ENCODE results near the gene ZFYVE9.

Gene ZFYVE9

DNA sequence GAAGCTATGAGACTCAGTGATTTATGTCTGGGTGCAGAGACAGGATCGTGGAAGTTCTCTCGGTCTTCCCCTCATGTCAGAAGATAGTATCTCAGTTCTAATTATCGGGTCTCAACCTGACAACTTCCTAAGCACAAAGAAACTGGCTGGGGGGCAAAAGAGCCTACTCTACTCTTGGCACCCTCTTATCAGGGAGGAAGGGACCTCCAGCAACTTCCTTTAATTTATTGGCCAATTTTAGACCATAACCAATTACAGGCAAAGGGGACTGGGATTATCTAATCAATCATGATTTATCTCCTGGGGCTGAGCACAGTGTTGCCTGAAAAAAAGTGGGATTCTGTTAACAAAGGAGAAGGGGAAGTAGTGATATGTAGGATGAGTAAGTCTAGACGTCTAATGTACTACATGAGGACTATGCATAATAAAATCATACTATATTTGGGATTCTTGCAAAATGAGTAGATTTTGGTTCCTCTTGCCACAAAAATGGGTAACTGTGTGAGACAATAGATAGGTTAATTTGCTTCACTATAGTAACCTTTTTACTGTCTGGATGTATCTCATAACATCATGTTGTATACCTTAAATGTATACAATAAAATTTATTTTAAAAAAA, 98.8 kb downstream of the ZFYVE9 start:
- no peak for DNase-seq

DNA sequence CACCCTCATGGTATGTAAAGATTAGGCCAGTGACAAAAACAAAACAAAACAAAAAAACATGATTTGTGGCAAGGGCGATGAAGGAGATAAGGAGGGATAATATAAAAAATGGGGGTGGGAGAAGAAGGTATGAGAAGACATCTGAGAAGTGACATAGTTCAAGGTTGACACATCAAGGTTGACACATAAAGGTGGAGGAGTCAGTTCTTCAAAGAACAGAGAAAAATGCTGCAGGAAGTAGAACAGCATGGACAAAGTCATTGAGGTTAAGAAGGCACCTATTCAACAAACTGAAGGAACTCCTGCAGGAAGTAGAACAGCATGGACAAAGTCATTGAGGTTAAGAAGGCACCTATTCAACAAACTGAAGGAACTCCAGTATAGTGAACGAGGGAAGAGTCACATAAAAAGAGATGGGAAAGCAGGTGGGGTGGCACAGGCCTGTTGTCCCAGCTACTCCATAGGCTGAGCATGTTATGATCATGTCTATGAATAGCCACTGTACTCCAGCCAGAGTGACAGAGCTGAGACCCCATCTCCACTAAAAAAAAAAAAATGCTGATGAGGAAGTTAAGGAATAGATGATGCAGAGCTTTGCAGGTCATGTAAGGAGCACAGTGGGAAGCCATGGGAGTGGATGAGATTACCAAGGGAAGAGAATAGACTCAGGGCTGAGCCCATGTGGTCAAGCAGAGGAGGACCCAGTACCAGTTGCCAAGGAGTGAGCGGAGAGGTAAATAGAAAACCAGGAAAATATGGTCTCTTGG, 101.5 kb downstream of the ZFYVE9 start:
- DNase-seq: no peak

DNA sequence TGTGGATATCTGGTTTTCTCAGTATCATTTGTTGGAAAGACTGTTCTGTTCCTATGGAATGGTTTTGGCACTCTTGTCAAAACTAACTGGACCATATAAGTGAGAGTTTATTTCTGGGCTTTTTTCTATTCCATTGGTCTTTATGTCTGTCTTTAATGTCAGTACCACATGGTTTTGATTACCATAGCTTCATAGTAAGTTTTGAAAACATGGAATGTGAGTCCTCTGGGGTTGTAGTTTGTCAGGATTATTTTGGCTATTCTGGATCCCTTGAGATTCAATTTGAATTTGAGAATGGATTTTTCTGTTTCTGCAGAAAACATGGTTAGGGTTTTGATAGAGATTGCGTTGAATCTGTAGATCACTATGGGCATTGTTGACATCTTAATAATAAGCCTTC, 107.9 kb downstream of the ZFYVE9 start:
- DNase-seq: no peak

DNA sequence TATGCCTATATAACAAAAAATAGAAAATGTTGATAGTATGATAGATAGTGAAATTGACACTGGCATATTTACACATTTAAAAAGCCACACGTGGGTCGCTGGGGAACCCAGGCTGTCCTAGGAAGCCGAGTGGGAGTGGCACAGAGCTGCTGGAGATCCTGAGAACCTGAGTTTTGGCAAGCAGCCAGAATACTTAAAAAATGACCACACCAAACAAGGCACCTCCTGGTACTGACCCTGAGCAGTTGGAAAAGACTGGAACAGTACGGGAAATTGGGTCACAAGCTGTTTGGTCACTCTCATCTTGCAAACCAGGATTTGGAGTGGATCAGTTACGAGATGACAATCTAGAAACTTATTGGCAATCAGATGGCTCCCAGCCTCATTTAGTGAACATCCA, 111.5 kb downstream of the ZFYVE9 start:
- no peak for DNase-seq

DNA sequence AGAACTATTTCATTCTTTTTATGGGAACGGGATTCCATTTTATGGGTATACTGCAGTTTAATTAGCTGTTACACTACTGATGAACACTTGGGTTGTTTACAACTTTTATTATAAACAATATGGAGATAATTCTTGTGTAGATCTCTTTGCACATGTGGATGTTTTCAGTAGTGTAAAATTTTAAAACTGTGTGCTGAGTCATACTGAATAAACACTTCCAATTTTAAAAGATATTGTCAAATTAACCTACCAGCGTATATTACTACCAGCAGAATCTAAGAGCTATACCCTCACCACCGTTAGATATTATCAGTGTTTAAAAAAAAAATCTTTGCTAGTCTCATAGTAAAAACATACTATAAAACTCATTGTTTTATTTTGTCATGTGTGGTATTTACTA, 118.0 kb downstream of the ZFYVE9 start:
- no peak for DNase-seq

DNA sequence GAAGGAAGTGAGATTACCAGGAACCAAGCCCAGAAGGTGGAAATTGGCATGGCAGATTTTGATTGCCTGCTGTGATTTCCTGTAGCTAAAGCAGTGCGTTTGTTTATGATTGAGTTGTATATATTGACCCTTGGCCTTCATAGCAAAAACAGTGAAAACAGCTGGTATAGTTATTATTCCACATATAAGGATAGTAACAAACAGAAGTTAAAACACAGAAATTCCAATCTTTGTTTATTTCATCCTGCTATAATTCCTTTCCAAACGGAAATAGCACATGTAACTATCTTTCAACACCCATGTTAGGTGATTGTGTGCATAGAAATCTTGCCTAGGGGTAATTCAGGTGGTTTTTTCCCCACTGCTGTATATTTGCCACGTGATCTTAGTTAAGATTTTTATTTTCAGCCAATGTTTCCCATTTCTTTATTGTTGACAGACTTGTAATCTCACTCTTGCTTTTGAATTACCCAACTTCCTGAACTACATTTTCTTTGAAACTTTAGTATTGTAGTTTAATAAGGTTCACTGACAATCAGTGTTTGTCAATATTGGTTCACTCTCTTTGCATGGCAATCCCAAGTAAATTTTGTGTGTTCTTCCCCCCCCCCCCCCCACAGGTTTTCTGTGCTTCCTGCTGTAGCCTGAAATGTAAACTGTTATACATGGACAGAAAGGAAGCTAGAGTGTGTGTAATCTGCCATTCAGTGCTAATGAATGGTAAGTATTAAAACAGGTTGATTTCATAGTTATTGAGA, 121.4 kb downstream of the ZFYVE9 start:
- no peak for DNase-seq

DNA sequence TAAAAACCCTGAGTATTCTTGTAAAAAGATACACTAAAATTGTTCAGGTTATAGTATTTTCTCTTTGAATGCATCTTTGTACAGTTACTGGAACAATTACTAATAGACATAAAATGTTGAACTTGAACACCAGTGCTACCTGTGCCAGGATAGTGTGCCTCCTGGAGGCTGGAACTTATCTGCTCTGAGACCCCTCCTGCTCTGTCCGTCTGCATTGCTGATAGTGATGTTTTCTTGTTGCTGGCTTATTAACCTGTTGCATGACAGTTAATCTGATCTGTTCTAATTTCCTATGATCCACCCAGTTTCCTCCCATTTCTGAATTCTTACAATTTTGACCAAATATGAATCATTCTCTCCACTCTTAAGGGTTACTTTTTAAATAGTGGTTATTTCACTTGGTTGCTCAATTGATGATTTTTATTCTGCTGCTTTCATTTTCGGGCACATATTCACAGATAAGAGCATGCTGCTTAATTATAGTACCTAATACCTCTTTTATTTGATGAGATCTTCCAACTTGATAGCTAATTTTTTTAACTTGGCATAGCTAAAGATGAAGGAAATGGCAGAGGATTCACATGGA, 122.7 kb downstream of the ZFYVE9 start:
- no peak for DNase-seq

DNA sequence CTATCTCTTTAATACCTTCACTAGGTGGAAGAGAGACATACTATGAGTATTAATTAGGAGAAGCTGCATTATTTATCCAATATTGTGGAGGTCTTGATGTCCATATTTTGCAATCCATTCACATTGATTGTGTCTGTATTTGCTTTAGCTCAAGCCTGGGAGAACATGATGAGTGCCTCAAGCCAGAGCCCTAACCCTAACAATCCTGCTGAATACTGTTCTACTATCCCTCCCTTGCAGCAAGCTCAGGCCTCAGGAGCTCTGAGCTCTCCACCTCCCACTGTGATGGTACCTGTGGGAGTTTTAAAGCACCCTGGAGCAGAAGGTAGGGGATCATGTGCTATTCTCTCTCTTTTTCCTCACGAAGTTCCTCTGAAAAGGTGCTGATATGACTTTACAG, 124.6 kb downstream of the ZFYVE9 start:
- no peak for DNase-seq

DNA sequence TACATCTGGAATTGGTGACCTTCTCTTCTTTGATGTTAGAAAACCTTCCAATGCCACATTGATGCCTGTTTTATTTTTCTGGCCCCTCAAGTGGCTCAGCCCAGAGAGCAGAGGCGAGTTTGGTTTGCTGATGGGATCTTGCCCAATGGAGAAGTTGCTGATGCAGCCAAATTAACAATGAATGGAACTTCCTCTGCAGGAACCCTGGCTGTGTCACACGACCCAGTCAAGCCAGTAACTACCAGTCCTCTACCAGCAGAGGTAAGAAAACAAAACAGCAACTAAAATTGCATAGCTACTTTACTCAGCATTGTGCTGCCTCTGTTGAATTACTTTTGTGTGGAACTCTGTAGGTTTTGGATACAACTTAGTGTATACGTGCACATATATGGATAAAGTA, 126.5 kb downstream of the ZFYVE9 start:
- peak in 6 of 58 donors; percentile 0 to 4 (median 2) for DNase-seq

DNA sequence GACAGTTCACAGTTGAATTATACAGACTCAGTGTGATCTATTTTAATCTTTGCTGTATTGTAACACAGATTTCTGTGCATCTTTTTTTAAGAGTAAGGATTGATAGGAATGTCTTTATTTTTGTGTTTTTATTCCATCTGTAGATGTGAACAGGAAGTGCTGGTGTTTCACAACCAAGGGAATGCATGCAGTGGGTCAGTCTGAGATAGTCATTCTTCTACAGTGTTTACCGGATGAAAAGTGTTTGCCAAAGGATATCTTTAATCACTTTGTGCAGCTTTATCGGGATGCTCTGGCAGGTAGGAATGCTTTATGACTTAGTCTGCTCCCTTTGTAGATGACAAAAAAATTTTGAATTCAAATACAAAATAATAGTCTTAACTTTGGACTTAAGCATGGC, 139.6 kb downstream of the ZFYVE9 start:
- DNase-seq: no peak

DNA sequence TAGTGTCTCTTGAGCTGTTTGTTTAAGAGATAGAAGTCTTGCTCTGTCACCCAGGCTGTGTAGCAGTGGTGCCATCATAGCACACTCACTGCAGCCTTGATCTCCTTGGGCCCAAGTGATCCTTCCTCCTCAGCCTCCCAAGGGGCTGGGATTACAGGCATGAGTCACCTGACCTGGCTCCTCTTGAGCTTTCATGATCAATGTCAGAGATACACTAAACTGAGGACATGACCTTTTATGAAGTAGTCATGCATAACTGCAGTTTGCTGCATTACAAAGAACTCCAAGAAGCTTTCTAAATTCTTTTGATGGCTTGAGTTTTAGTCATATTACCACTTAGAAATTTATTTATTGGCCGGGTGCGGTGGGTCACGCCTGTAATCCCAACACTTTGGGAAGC, 146.4 kb downstream of the ZFYVE9 start:
- no peak for DNase-seq

DNA sequence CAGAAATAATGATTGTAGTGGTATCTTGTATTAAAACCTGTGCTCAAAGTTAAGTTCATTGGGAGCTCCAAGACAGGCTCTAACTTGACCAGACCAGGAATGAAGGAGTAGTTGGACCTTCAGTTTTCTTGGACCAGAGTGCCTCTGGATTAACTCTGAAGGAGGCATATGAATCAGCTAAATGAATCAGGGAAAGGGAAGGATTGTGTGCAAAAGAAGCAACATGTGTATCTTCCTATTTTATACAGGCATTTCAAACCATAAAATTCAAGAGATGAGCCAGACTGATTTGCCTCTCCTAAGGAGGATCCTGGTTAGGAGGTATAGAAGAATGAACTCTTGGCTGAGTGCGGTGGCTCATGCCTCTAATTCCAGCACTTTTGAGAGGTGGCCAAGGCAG, 152.7 kb downstream of the ZFYVE9 start:
- DNase-seq: no peak

DNA sequence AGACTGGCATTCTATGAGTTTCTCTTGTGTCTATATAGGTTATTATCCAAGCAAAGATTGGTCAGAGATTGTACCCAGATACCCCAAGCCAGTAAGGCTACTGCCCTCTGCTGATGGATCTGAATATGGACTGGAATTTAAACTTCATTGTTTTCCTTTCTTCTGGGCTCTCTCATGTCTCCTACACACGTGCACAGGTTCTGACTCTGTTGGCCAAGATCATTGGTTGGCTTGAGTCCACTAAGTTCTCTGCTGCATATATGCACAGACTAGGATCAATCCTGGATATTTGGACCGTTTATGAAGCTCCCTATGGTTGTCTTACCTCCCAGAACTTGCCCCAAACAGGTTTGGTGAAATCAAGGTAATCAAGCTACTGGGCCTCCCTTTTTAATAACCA, 154.5 kb downstream of the ZFYVE9 start:
- DNase-seq: peak in 1 of 58 donors; percentile 5

DNA sequence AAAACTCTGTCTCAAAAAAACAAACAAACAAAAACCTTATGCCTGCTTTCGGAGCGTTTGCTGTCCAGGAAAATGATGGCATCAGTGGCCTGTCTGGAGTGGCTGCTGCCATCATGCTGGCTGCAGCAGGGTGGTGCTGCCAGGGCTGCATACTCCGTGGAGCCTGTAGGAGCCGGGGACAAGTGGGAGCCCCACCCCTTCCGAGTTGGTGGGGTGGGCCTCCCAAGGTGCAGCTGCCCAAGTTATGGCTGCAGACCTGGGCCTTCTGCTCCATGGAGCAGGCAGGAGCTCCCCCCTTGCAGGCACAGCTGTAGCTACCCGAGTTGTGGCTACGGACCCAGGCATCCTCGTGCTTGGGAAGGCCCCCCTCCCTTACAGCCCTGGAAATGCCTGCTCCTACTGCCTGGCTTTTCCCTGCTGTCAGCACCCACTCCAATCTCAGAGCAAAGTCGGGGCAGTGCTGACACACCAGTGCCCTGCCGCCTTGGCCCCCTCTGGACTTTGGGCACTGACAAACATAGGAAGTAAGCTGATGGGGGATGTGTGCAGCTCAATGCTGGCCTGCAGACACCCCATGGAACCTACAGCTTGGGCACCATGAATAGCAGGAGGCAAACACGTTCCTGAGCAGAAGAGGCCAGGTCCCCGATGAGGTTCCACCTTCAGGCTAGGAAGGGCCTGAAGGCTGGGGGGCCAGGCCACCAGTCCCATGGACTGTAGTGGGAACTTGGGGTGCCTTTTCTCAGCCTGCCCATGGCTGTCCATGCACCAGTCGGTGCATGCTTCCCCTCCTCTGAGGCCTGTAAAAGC, 163.7 kb downstream of the ZFYVE9 start:
- no peak for DNase-seq

DNA sequence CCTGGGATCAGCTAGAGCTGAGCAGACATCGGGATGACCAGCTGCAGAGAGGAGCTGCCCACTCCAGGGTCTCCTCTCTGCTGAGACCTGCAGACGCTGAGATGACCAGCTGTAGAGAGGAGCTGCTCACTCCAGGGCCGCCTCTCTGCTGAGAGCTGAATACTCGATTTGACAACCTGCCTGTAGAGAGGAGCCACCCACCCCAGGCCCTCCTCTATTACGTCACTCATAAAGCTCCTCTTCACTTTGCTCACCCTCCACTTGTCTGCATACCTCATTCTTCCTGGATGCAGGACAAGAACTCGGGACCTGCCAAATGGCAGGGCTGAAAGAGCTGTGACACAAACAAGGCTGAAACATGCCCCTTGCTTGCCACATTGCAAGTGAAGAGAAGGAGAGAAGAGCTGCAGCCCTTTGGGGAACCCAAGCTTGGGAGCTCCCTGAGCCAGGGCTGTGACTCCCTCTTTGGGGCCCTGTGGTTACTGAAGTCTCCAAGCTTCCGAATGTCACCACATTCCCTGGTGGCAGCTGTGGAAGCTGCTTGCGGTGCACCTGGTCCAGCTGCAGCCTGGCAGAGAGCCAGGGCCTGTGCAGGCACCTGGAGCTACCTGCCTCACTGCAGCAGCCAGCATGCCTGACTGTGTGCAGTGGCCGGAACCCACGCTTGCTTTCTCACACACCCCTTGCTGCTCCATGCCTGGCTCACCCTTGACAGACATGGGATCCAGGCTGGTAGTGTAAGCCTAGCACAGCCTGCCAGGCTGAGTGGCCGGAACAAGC, 164.5 kb downstream of the ZFYVE9 start:
- peak in 1 of 58 donors; percentile 5 for DNase-seq

DNA sequence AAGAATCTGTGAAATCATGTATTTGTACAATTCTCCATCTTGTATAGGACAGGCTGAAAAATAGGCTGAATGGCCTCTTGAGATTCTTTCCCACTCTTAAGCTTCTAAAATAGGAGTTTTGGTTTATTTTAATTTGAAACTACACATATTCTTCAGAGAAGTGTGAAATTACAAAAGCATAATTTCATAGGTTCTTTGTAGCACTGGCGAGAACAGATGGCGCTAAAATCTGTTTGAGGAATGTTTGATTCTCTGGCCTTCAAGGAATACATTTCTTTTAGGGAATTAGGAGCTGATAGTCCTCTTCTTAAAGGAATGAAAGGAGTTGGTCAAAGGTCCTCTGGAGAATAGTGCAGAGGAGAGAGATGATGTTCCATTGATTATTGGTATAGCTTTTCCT, 179.2 kb downstream of the ZFYVE9 start:
- peak in 2 of 58 donors; percentile 1 to 14 for DNase-seq

DNA sequence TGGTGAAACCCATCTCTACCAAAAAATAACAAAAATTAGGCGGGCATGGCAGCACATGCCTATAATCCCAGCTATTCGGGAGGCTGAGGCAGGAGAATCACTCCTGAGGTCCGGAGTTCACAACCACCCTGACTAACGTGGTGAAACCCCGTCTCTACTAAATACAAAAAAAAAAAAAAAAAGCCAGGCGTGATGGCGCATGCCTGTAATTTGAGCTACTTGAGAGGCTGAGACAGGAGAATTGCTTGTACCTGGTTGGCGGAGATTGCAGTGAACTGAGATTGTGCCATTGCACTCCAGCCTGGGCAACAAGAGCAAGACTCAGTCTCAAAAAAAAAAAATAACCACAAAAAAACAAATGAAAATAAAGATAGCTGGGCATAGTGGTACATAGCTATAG, 181.8 kb downstream of the ZFYVE9 start:
- no peak for DNase-seq

DNA sequence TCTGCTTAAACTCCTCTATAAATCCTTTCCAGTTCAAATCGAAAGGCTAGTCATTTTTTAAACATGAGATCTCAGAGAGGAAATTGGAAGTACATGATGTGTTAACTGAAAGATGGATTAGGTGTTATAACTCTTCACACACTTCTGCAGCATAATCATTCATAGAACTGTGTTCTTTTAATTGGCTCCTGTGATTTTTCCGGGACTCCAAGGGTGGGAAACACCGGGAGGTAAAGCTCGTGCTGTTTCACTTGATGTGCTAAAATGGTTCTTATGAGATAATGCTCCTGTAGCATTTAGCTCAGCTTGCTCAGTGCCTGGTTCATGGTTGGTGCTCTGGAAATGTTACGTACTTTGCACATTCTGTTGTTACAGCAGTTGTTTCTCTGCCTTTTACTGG, 183.9 kb downstream of the ZFYVE9 start:
- no peak for DNase-seq

DNA sequence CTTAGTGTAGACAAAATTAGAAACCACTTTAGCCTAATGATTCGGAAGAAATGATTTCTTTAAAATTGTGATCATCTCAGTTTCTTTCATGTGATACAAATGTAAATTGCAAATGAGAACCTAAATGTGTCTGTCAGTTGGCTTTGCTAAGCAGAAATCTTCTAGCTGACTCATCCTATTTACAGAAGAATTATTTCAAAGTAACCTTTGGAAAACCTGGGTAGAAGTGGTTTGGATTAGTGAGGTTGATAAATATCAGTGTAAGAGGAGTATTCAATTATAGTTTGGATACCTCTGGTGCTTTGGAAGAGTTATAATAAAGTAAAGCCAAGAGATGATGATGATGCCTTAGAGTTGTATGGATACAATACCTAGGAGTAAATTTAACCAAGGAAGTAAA, 186.7 kb downstream of the ZFYVE9 start:
- DNase-seq: no peak

DNA sequence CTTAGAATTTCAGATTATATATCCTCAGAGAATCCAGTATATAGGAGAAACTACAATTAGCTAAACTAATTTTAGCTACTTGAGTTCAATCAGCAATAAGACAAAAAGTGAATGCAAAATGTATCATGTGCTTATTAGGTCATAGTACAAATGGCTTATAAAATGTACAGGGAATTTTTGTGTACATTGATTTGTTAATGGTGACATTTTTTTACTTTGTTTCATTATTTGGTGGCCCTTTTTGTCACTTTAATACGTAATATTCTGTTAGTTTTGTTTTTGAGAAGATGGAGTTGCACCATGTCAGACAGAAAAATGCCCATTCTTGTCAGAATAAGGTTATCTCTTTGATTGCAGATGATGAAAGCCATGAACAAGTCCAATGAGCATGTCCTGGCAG, 190.5 kb downstream of the ZFYVE9 start:
- no peak for DNase-seq

All from anterior cingulate cortex (tissue), 58 donors.